Kidney (tissue), 14 donors: ENCODE data around the gene NR6A1. TPM values are rescaled to one million over a fixed set of nuclear protein-coding genes. Genes with fewer than 3 reads are reported as not detected.

Source experiments
- DNase-seq, 5 donors: peaks; one replicate each; pipeline ENCODE4 v3.0.0-alpha.2; 2013 to 2020
- FAIRE-seq: peaks from 2 replicates; lab custom pipeline; 2012; peaks lifted over from hg19 to GRCh38; lab: Jason Lieb, UNC
- H3K27ac ChIP-seq, 2 donors: one replicate each; pipeline ENCODE4 v1.7.0; 2013; ENCODE audit warnings: low read depth in 2 of 2, low read length in 2 of 2, inconsistent platforms in 1 of 2
- H3K27me3 ChIP-seq: one replicate; pipeline ENCODE4 v1.7.1; 2013; ENCODE audit warnings: low read length, inconsistent platforms; ENCODE audit not compliant: control insufficient read depth, insufficient read depth
- H3K36me3 ChIP-seq, 3 donors: one replicate each; pipeline versions ENCODE4 v1.7.0 to v1.7.1; 2013; ENCODE audit warnings: low read length in 3 of 3, control low read depth in 1 of 3, inconsistent platforms in 1 of 3; ENCODE audit not compliant: insufficient read depth in 3 of 3, control insufficient read depth in 2 of 3
- H3K4me1 ChIP-seq, 3 donors: one replicate each; pipeline versions ENCODE4 v1.7.0 to v1.7.1; 2013; ENCODE audit warnings: low read length in 3 of 3, inconsistent platforms in 1 of 3, low read depth in 1 of 3; ENCODE audit not compliant: control insufficient read depth in 2 of 3, insufficient read depth in 2 of 3
- H3K4me3 ChIP-seq, 3 donors: one replicate each; pipeline versions ENCODE4 v1.7.0 to v1.8.1; 2013; ENCODE audit warnings: low read length in 3 of 3, control low read depth in 1 of 3, inconsistent platforms in 1 of 3
- H3K9ac ChIP-seq, 3 donors: one replicate each; pipeline versions ENCODE4 v1.7.0 to v1.7.1; 2013; ENCODE audit warnings: low read length in 3 of 3, control low read depth in 1 of 3, inconsistent platforms in 1 of 3
- H3K9me3 ChIP-seq, 3 donors: one replicate each; pipeline versions ENCODE4 v1.7.0 to v1.7.1; 2013; ENCODE audit warnings: low read length in 3 of 3, control low read depth in 1 of 3, inconsistent platforms in 1 of 3; ENCODE audit not compliant: control insufficient read depth in 2 of 3, insufficient read depth in 1 of 3
- CTCF ChIP-seq: IDR thresholded peaks from 3 replicates; pipeline ENCODE4 v1.5.1; 2012; ENCODE audit warnings: mild to moderate bottlenecking, moderate library complexity, borderline replicate concordance; ENCODE audit not compliant: insufficient read depth; ENCODE audit errors: extremely low read depth
- intact Hi-C: fragments of 100-400 bp; cut with DNase I; formaldehyde crosslinking; loops from one replicate; pipeline ENCODE4 v1.11.1; 2022
- polyA plus RNA-seq: library from polyadenylated mRNA; stranded (reverse); fragments of 350-450 nt; fragmentation: Illumina TruSeq; extraction: RNeasy Lipid Tissue Mini Kit (QIAGEN cat#74804); gene quantifications from one replicate; pipeline ENCODE4 v1.2.3, GENCODE V29; 2014; ENCODE audit warnings: low read depth, low replicate concordance; ENCODE audit not compliant: insufficient read depth
- total RNA-seq: library from RNA; stranded (reverse); fragmentation: NEBNext Ultra II Directional; extraction: Animal tissue kit (Norgen Biotek cat#: 25700); gene quantifications from one replicate; pipeline ENCODE4 v1.2.1, GENCODE V29; 2021
- donor health status: control.
- donor health status: control.
- donor health status: control.
- donor health status: control.
- donor health status: control.
- donor health status: DM: yes; HTN: yes; CAD: no.
- donor health status: Normal renal cell carcinoma (clear cell type).

NR6A1 gene
- total and polyA plus RNA-seq, 2 donors from 2014 or later: 1.2 to 3.5 TPM

DNA sequence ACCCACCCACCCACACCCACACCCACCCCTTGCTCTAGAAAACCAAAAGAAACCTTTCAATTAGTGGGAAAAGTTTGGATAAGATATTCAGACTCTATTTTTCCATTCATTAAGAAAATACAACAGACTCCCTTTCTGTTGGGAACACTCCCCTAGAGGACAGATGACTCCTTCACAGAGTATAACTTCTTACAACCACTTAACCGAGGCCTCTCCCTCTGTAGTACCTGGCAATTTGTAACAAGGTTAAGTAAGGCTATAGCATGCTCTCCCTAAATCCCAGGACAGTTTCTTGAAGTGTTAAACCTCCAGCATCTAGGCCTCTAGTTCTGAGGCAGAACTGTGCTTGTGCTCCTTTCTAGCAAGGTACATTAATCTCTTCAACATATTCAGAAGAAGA lies 188.0 kb downstream of the NR6A1 start:
- FAIRE-seq (no peak), DNase-seq (no peak)
- TF ChIP-seq CTCF: no peak
- no peaks in the 10 kb centered on the region for H3K36me3 ChIP-seq
- H3K9ac ChIP-seq: no peak overlapping the region
- H3K4me3 ChIP-seq: no peak overlapping the region
- no peaks in the 10 kb centered on the region for H3K4me1 ChIP-seq
- H3K9me3 ChIP-seq: no peaks in the 10 kb centered on the region
- intact Hi-C loops: no loop called here
- H3K27ac ChIP-seq: no peak overlapping the region
- no peaks in the 10 kb centered on the region for H3K27me3 ChIP-seq

DNA sequence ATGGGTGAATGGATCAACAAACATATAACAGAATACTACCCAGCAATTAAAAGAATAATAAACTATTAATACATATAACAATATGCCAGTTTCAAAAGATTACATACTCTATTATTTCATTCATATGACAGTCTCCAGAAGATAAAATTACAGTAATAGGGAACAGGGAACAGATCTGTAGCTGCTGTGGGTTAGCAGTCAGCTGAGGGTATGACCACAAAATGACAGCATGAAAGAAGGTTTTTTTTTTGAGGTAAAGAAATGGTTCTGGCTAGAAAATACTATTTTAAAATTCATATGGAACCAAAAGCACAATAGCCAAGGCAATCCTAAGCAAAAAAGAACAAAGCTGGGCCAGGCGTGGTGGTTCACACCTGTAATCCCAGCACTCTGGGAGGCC lies 190.9 kb downstream of the NR6A1 start:
- DNase-seq (no peak), FAIRE-seq (no peak)
- Histone ChIP-seq H3K9me3 (no peaks in the 10 kb centered on the region), H3K9ac (no peak overlapping the region), H3K4me1 (no peaks in the 10 kb centered on the region), H3K36me3 (no peaks in the 10 kb centered on the region), H3K27me3 (no peaks in the 10 kb centered on the region), H3K4me3 (no peak overlapping the region), H3K27ac (no peak overlapping the region)
- TF ChIP-seq CTCF: no peak
- intact Hi-C loops: no loop called here

- H3K36me3 ChIP-seq: no peaks in the 10 kb centered on the region
- H3K9ac ChIP-seq: no peak overlapping the region
- H3K9me3 ChIP-seq: no peaks in the 10 kb centered on the region
- FAIRE-seq (no peak), DNase-seq (no peak)
- TF ChIP-seq CTCF: no peak
- no peak overlapping the region for H3K4me3 ChIP-seq
- no peak overlapping the region for H3K27ac ChIP-seq
- no peaks in the 10 kb centered on the region for H3K27me3 ChIP-seq
- no peaks in the 10 kb centered on the region for H3K4me1 ChIP-seq
- intact Hi-C loops: no loop called here
These were observed 194.4 kb downstream of the NR6A1 start for GRCh38 chr9:124576751-124577150.
